HepG2 (cell line): Measurements from ENCODE around the gene CEACAM16. TPM values are rescaled to one million over a fixed set of nuclear protein-coding genes. Genes with fewer than 3 reads are reported as not detected.
A peak's percentile ranks its signal among the peaks of the same experiment; 100 is the strongest.

Experiments
- ADNP ChIP-seq: sonication (generic); formaldehyde crosslinking; IDR thresholded peaks from 2 replicates; pipeline ENCODE4 v1.4.0; 2020; ENCODE audit warnings: missing genetic modification reagents
- ARNT ChIP-seq: fragments of 450-650 bp; IDR thresholded peaks from 2 replicates; pipeline ENCODE4 v1.6.1; 2017
- ATAD3A ChIP-seq: sonication (generic); formaldehyde crosslinking; IDR thresholded peaks from 2 replicates; pipeline ENCODE4 v1.4.0; 2020; ENCODE audit warnings: missing genetic modification reagents
- HNRNPL ChIP-seq: fragments of 200-400 bp; formaldehyde crosslinking; IDR thresholded peaks from 2 replicates; pipeline ENCODE4 v1.6.1; 2017; ENCODE audit warnings: mild to moderate bottlenecking, low read depth, low read length
- MBD4 ChIP-seq: IDR thresholded peaks from 2 replicates; pipeline ENCODE4 v1.6.1; 2012; ENCODE audit warnings: low read length, inconsistent platforms, borderline replicate concordance
- NAIF1 ChIP-seq: sonication (generic); formaldehyde crosslinking; IDR thresholded peaks from 2 replicates; pipeline ENCODE4 v1.5.0; 2020; ENCODE audit warnings: mild to moderate bottlenecking, missing genetic modification reagents, borderline replicate concordance
- NR2F2 ChIP-seq: IDR thresholded peaks from 2 replicates; pipeline ENCODE4 v1.6.1; 2012; ENCODE audit warnings: low read depth, inconsistent platforms, borderline replicate concordance
- NR2F6 ChIP-seq, 2 experiments: IDR thresholded peaks; 2 replicates each; pipeline ENCODE4 v1.6.1; 2016; ENCODE audit warnings: antibody characterized with exemption in 1 of 2, mild to moderate bottlenecking in 1 of 2
- POGZ ChIP-seq: sonication (generic); formaldehyde crosslinking; IDR thresholded peaks from 2 replicates; pipeline ENCODE4 v1.4.0; 2020; ENCODE audit warnings: mild to moderate bottlenecking, missing genetic modification reagents
- RBM39 ChIP-seq: fragments of 200-400 bp; formaldehyde crosslinking; IDR thresholded peaks from one replicate; pipeline ENCODE4 v1.6.1; 2018; ENCODE audit warnings: antibody characterized with exemption, mild to moderate bottlenecking, low read depth, low read length; ENCODE audit not compliant: poor library complexity, severe bottlenecking
- RFXAP ChIP-seq: sonication (generic); formaldehyde crosslinking; IDR thresholded peaks from 2 replicates; pipeline ENCODE4 v1.4.0; 2020; ENCODE audit warnings: missing genetic modification reagents, borderline replicate concordance
- TAF1 ChIP-seq: sonication (generic); formaldehyde crosslinking; IDR thresholded peaks from 2 replicates; pipeline ENCODE4 v1.4.0; 2020; ENCODE audit warnings: missing genetic modification reagents
- ZBTB20 ChIP-seq: sonication (generic); formaldehyde crosslinking; IDR thresholded peaks from 2 replicates; pipeline ENCODE4 v1.8.1; 2023; ENCODE audit warnings: missing genetic modification reagents, low read depth, mild to moderate bottlenecking, borderline replicate concordance
- ZNF124 ChIP-seq: sonication (generic); formaldehyde crosslinking; IDR thresholded peaks from 2 replicates; pipeline ENCODE4 v1.4.0; 2020; ENCODE audit warnings: missing genetic modification reagents
- ZNF251 ChIP-seq: sonication (generic); formaldehyde crosslinking; IDR thresholded peaks from 2 replicates; pipeline ENCODE4 v1.9.0; 2021; ENCODE audit warnings: mild to moderate bottlenecking, missing genetic modification reagents
- ZNF263 ChIP-seq: sonication (generic); formaldehyde crosslinking; IDR thresholded peaks from 2 replicates; pipeline ENCODE4 v1.4.0; 2020; ENCODE audit warnings: missing genetic modification reagents
- ZNF530 ChIP-seq: sonication (generic); formaldehyde crosslinking; IDR thresholded peaks from 2 replicates; pipeline ENCODE4 v1.5.0; 2020; ENCODE audit warnings: low read depth, mild to moderate bottlenecking, missing genetic modification reagents
- ZNF572 ChIP-seq: sonication (generic); formaldehyde crosslinking; IDR thresholded peaks from 2 replicates; pipeline ENCODE4 v1.5.1; 2020; ENCODE audit warnings: mild to moderate bottlenecking, missing genetic modification reagents
- polyA plus RNA-seq, 8 experiments: library from polyadenylated mRNA; depleted of rRNA in 3 of 8; stranded (reverse) in 7 of 8; unstranded in 1 of 8; fragments of >200 nt; fragmentation: Illumina TruSeq in 4 of 8; extraction: Trizol in 4 of 8; gene quantifications; 2 replicates each; pipeline versions ENCODE4 v1.2.1 to v1.2.3, GENCODE V29; 2011 to 2016; ENCODE audit warnings: low read depth in 4 of 8, missing spikeins in 1 of 8, mixed read lengths in 1 of 8; ENCODE audit not compliant: insufficient read depth in 1 of 8
- total RNA-seq, 5 experiments: library from RNA; depleted of rRNA; stranded (reverse); fragments of >200 nt; fragmentation: Illumina TruSeq; extraction: Trizol; gene quantifications; 2 replicates each; pipeline ENCODE4 v1.2.3, GENCODE V29; 2016; ENCODE audit warnings: low read depth in 1 of 5
- TF ChIP-seq, protein P1 (sequence below): sonication (generic); formaldehyde crosslinking; IDR thresholded peaks from 2 replicates; pipeline ENCODE4 v1.5.0; 2020; ENCODE audit warnings: mild to moderate bottlenecking, missing genetic modification reagents
- TF ChIP-seq, protein P2 (sequence below): sonication (generic); formaldehyde crosslinking; IDR thresholded peaks from 2 replicates; pipeline ENCODE4 v1.8.1; 2023; ENCODE audit warnings: missing genetic modification reagents, mild to moderate bottlenecking, borderline replicate concordance
- TF ChIP-seq, protein P3 (sequence below): sonication (generic); formaldehyde crosslinking; IDR thresholded peaks from 2 replicates; pipeline ENCODE4 v1.8.1; 2023; ENCODE audit warnings: mild to moderate bottlenecking, missing genetic modification reagents
- TF ChIP-seq, protein P4 (sequence below): sonication (generic); formaldehyde crosslinking; conservative IDR thresholded peaks from 2 replicates; pipeline ENCODE4 v1.8.0; 2022; ENCODE audit warnings: mild to moderate bottlenecking, moderate library complexity, missing genetic modification reagents
- TF ChIP-seq, protein P5 (sequence below): sonication (generic); formaldehyde crosslinking; conservative IDR thresholded peaks from 2 replicates; pipeline ENCODE4 v1.4.0; 2020; ENCODE audit warnings: missing genetic modification reagents

CEACAM16 gene
- total and polyA plus RNA-seq, 2 of the 13 experiments (the other 11 are each of a cell fraction or from before 2014, with no cell fraction given), result not detected

DNA sequence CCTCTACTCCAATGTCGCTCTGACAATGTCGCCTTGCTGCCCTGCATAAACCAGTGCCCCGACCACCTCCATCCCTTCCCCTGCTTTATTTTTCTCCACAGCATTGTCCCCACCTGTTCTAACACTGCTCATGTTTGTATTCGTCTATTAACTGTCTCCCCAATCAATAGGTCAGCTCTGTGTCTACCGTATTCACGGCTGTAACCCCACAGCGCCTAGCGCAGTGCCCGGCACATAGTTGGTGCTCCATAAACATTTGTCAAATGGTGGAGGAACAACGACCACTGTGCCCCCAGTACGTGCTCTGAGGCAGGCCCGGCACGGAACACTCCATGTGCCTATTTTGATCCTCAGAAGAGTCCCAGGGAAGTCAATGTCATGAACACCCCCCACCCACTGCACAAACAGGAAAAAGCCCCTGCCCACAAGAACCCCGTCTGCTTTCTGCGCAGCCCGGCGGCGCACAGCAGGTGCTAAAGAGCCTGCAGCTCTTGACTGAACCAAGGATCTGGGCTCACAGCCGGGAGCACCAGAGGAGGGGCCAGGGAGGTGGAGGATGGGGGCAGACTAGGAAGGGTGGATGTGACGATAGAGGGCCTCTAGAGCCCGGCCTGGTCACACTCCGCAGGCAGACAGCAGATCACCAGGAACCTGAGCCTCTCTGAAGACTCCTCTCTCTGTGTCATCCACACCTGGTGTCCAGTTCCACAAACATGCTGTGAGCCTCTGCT, 1.8 kb upstream of the CEACAM16 start (continued):
- TF ChIP-seq, protein P1, sequence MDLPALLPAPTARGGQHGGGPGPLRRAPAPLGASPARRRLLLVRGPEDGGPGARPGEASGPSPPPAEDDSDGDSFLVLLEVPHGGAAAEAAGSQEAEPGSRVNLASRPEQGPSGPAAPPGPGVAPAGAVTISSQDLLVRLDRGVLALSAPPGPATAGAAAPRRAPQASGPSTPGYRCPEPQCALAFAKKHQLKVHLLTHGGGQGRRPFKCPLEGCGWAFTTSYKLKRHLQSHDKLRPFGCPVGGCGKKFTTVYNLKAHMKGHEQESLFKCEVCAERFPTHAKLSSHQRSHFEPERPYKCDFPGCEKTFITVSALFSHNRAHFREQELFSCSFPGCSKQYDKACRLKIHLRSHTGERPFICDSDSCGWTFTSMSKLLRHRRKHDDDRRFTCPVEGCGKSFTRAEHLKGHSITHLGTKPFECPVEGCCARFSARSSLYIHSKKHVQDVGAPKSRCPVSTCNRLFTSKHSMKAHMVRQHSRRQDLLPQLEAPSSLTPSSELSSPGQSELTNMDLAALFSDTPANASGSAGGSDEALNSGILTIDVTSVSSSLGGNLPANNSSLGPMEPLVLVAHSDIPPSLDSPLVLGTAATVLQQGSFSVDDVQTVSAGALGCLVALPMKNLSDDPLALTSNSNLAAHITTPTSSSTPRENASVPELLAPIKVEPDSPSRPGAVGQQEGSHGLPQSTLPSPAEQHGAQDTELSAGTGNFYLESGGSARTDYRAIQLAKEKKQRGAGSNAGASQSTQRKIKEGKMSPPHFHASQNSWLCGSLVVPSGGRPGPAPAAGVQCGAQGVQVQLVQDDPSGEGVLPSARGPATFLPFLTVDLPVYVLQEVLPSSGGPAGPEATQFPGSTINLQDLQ (CRISPR knock-in tag), result no peak
- TF ChIP-seq ADNP (no peak), ZNF251 (CRISPR knock-in tag) (no peak), RFXAP (CRISPR knock-in tag) (no peak), ZBTB20 (CRISPR knock-in tag) (no peak), NR2F2 (peak; percentile 25; the same call in 1 of the 2 replicates), ZNF530 (CRISPR knock-in tag) (no peak), ZNF124 (no peak), ZNF572 (CRISPR knock-in tag) (no peak), NR2F6 (IDR thresholded peaks at IDR 0.05) (no peak), NR2F6 (CRISPR knock-in tag; IDR thresholded peaks at IDR 0.05) (0 out of 2 replicates have a peak, but pooled peaks have one; percentile 31), ARNT (no peak), POGZ (CRISPR knock-in tag) (no peak), HNRNPL (no peak), ZNF263 (peak; percentile 72), RBM39 (no peak), ATAD3A (CRISPR knock-in tag) (no peak), NAIF1 (no peak), TAF1 (no peak), MBD4 (no peak)
- TF ChIP-seq, protein P2, sequence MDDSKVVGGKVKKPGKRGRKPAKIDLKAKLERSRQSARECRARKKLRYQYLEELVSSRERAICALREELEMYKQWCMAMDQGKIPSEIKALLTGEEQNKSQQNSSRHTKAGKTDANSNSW, result no peak
- TF ChIP-seq, protein P3, sequence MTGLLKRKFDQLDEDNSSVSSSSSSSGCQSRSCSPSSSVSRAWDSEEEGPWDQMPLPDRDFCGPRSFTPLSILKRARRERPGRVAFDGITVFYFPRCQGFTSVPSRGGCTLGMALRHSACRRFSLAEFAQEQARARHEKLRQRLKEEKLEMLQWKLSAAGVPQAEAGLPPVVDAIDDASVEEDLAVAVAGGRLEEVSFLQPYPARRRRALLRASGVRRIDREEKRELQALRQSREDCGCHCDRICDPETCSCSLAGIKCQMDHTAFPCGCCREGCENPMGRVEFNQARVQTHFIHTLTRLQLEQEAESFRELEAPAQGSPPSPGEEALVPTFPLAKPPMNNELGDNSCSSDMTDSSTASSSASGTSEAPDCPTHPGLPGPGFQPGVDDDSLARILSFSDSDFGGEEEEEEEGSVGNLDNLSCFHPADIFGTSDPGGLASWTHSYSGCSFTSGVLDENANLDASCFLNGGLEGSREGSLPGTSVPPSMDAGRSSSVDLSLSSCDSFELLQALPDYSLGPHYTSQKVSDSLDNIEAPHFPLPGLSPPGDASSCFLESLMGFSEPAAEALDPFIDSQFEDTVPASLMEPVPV (CRISPR knock-in tag), result no peak
- TF ChIP-seq, protein P4, sequence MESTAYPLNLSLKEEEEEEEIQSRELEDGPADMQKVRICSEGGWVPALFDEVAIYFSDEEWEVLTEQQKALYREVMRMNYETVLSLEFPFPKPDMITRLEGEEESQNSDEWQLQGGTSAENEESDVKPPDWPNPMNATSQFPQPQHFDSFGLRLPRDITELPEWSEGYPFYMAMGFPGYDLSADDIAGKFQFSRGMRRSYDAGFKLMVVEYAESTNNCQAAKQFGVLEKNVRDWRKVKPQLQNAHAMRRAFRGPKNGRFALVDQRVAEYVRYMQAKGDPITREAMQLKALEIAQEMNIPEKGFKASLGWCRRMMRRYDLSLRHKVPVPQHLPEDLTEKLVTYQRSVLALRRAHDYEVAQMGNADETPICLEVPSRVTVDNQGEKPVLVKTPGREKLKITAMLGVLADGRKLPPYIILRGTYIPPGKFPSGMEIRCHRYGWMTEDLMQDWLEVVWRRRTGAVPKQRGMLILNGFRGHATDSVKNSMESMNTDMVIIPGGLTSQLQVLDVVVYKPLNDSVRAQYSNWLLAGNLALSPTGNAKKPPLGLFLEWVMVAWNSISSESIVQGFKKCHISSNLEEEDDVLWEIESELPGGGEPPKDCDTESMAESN, result no peak
- TF ChIP-seq, protein P5, sequence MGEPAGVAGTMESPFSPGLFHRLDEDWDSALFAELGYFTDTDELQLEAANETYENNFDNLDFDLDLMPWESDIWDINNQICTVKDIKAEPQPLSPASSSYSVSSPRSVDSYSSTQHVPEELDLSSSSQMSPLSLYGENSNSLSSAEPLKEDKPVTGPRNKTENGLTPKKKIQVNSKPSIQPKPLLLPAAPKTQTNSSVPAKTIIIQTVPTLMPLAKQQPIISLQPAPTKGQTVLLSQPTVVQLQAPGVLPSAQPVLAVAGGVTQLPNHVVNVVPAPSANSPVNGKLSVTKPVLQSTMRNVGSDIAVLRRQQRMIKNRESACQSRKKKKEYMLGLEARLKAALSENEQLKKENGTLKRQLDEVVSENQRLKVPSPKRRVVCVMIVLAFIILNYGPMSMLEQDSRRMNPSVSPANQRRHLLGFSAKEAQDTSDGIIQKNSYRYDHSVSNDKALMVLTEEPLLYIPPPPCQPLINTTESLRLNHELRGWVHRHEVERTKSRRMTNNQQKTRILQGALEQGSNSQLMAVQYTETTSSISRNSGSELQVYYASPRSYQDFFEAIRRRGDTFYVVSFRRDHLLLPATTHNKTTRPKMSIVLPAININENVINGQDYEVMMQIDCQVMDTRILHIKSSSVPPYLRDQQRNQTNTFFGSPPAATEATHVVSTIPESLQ (CRISPR knock-in tag), result no peak
